ENCODE measurements around the gene FAM168B. TPM values are rescaled to one million over a fixed set of nuclear protein-coding genes. Genes with fewer than 3 reads are reported as not detected.

The FAM168B gene
- total and polyA plus RNA-seq, 10 of the 15 experiments (the other 5 are each of a cell fraction or from before 2014, with no cell fraction given): 3.5 to 77.3 (median 45.9) TPM

GRCh38 chr2:131030478-131030971 lies 62.7 kb downstream of the FAM168B start:
- H3K27me3 ChIP-seq (replicated peaks in 1 of 2; ENCODE audit: control insufficient read depth in 2 of 2, insufficient read depth in 2 of 2, low read length in 1 of 2): peaks cover 0 to 2% of the 10 kb centered on the region in 2 experiments; a peak in 2 of 4 replicates
- H3K4me3 ChIP-seq: no peak overlapping the region
- SMC1A ChIA-PET (ENCODE audit: uncharacterized antibody, unreplicated experiment): no interaction called here
- H3K36me3 ChIP-seq (ENCODE audit: control insufficient read depth in 2 of 2, insufficient read depth in 2 of 2, low read length in 1 of 2): no peaks in the 10 kb centered on the region
- H3K9ac ChIP-seq (ENCODE audit: control insufficient read depth, insufficient read depth, low read length): no peak overlapping the region
- H3K4me2 ChIP-seq (ENCODE audit: control insufficient read depth, insufficient read depth): no peak overlapping the region
- H4K20me1 ChIP-seq (ENCODE audit: control insufficient read depth, insufficient read depth): 0 out of 2 replicates have a peak, but pooled peaks cover 3% of the 10 kb centered on the region
- H3K79me2 ChIP-seq (ENCODE audit: control insufficient read depth, insufficient read depth, low read length): no peaks in the 10 kb centered on the region
- no TSS peak for BruUV-seq (replicated peaks)
- TF ChIP-seq IRF3 (IDR thresholded peaks at IDR 0.05) (no peak), TAF1 (IDR thresholded peaks at IDR 0.05; ENCODE audit: borderline replicate concordance, low read depth, low read length) (no peak), CHD1 (IDR thresholded peaks at IDR 0.05; ENCODE audit: low read depth, low read length) (no peak), CHD4 (IDR thresholded peaks at IDR 0.05) (no peak)
- in situ Hi-C loops (cut with MboI): no loop called here
- H3K27ac ChIP-seq (ENCODE audit: control insufficient read depth, insufficient read depth): no peak overlapping the region
- RAD21 ChIA-PET (ENCODE audit: unreplicated experiment): no interaction called here
- DNase-seq (ENCODE audit: low read depth, low spot score) (no peak), ATAC-seq (no peak), FAIRE-seq (no peak)
- intact Hi-C loops (cut with micrococcal nuclease; ENCODE audit: unreplicated experiment): no loop called here
- no peaks in the 10 kb centered on the region for H3K4me1 ChIP-seq (ENCODE audit: control insufficient read depth, insufficient read depth, low read length)
- 48% methylated on average over 13 of the region's 13 CpGs for WGBS (ENCODE audit: insufficient coverage, insufficient replicate concordance, low lambda C conversion rate, missing lambda C conversion rate)
- no peak overlapping the region for H2AFZ ChIP-seq (ENCODE audit: control insufficient read depth, low read depth, low read length)
- POLR2A ChIA-PET: no interaction called here
- H3K9me3 ChIP-seq (replicated peaks; ENCODE audit: control insufficient read depth, insufficient read depth, low read length): no peaks in the 10 kb centered on the region; the same call in 2 of the 3 replicates
- CTCF ChIA-PET: no interaction called here

- no peaks in the 10 kb centered on the region for H3K4me1 ChIP-seq (ENCODE audit: control insufficient read depth, insufficient read depth, low read length)
- 21% methylated on average over 8 of the region's 8 CpGs for WGBS (ENCODE audit: insufficient coverage, insufficient replicate concordance, low lambda C conversion rate, missing lambda C conversion rate)
- ChIA-PET CTCF (no interaction called here), RAD21 (ENCODE audit: unreplicated experiment) (no interaction called here), SMC1A (ENCODE audit: uncharacterized antibody, unreplicated experiment) (no interaction called here), POLR2A (no interaction called here)
- no peak overlapping the region for H3K9ac ChIP-seq (ENCODE audit: control insufficient read depth, insufficient read depth, low read length)
- FAIRE-seq (no peak), ATAC-seq (no peak), DNase-seq (ENCODE audit: low read depth, low spot score) (no peak)
- no peaks in the 10 kb centered on the region; a peak in 2 of 4 replicates for H3K27me3 ChIP-seq (replicated peaks in 1 of 2; ENCODE audit: control insufficient read depth in 2 of 2, insufficient read depth in 2 of 2, low read length in 1 of 2)
- no peak overlapping the region for H3K27ac ChIP-seq (ENCODE audit: control insufficient read depth, insufficient read depth)
- BruUV-seq (replicated peaks): no TSS peak
- 0 out of 2 replicates have a peak, but pooled peaks cover 3% of the 10 kb centered on the region for H4K20me1 ChIP-seq (ENCODE audit: control insufficient read depth, insufficient read depth)
- no peaks in the 10 kb centered on the region for H3K36me3 ChIP-seq (ENCODE audit: control insufficient read depth in 2 of 2, insufficient read depth in 2 of 2, low read length in 1 of 2)
- no peak overlapping the region for H3K4me3 ChIP-seq
- H3K79me2 ChIP-seq (ENCODE audit: control insufficient read depth, insufficient read depth, low read length): no peaks in the 10 kb centered on the region
- no peaks in the 10 kb centered on the region; the same call in 2 of the 3 replicates for H3K9me3 ChIP-seq (replicated peaks; ENCODE audit: control insufficient read depth, insufficient read depth, low read length)
- TF ChIP-seq ATF7 (IDR thresholded peaks at IDR 0.05; ENCODE audit: low read depth) (no peak), RELA (IDR thresholded peaks at IDR 0.05; ENCODE audit: borderline replicate concordance, partially characterized antibody) (no peak), FOXM1 (IDR thresholded peaks at IDR 0.05; ENCODE audit: low read depth, low read length) (no peak), CTCF (IDR thresholded peaks at IDR 0.05 in 2 of 3, conservative IDR thresholded peaks at IDR 0.05 in 1 of 3; ENCODE audit: control insufficient read depth in 2 of 3, extremely low read depth in 1 of 3, insufficient read depth in 1 of 3, low read depth in 3 of 3, low read length in 3 of 3) (no peak), SREBF1 (IDR thresholded peaks at IDR 0.05; ENCODE audit: low read length) (no peak), IKZF1 (conservative IDR thresholded peaks at IDR 0.05) (no peak), LARP7 (IDR thresholded peaks at IDR 0.05) (no peak), IKZF2 (IDR thresholded peaks at IDR 0.05) (no peak)
- no peak overlapping the region for H2AFZ ChIP-seq (ENCODE audit: control insufficient read depth, low read depth, low read length)
- no peak overlapping the region for H3K4me2 ChIP-seq (ENCODE audit: control insufficient read depth, insufficient read depth)
- intact Hi-C loops (cut with micrococcal nuclease; ENCODE audit: unreplicated experiment) (no loop called here), in situ Hi-C loops (cut with MboI) (no loop called here)
Observed at GRCh38 chr2:131029812-131030211, 63.4 kb downstream of the FAM168B start.
